GM12878 (cell line): Measurements from ENCODE around the gene RTCA.

Experiments used
- IRF3 ChIP-seq: fragments of 450-650 bp; IDR thresholded peaks from 2 replicates; pipeline ENCODE4 v1.6.1; 2014; ENCODE audit warnings: mild to moderate bottlenecking
- MTA3 ChIP-seq: IDR thresholded peaks from 2 replicates; pipeline ENCODE4 v1.6.1; 2012; ENCODE audit warnings: low read length, inconsistent platforms, borderline replicate concordance
- NFYA ChIP-seq: IDR thresholded peaks from 2 replicates; pipeline ENCODE4 v1.6.1; 2011; ENCODE audit warnings: low read depth, mild to moderate bottlenecking, low read length, improper control_type of control experiment, borderline replicate concordance
- NR2C1 ChIP-seq: fragments of 450-650 bp; IDR thresholded peaks from 2 replicates; pipeline ENCODE4 v1.6.1; 2017; ENCODE audit warnings: antibody characterized with exemption, mild to moderate bottlenecking, moderate library complexity
- SPI1 ChIP-seq: IDR thresholded peaks from 2 replicates; pipeline ENCODE4 v1.6.1; 2011; ENCODE audit warnings: low read depth, mild to moderate bottlenecking, low read length, moderate library complexity, borderline replicate concordance; ENCODE audit not compliant: insufficient read depth
- USF2 ChIP-seq: IDR thresholded peaks from 2 replicates; pipeline ENCODE4 v1.6.1; 2011; ENCODE audit warnings: low read depth, low read length, improper control_type of control experiment, borderline replicate concordance
- TF ChIP-seq, protein P1 (sequence below), 3 experiments: IDR thresholded peaks in 2 of 3; conservative IDR thresholded peaks in 1 of 3; 2 replicates each; pipeline ENCODE4 v1.5.1; 2011; ENCODE audit warnings: low read depth in 3 of 3, low read length in 3 of 3, mild to moderate bottlenecking in 3 of 3, control low read depth in 2 of 3, moderate library complexity in 2 of 3, inconsistent platforms in 1 of 3, mixed read lengths in 1 of 3; ENCODE audit not compliant: control insufficient read depth in 2 of 3, insufficient read depth in 1 of 3; ENCODE audit errors: extremely low read depth in 1 of 3
- TF ChIP-seq, protein P2 (sequence below): fragments of 450-650 bp; IDR thresholded peaks from 2 replicates; pipeline ENCODE4 v1.6.1; 2017; ENCODE audit warnings: mild to moderate bottlenecking, moderate library complexity

DNA sequence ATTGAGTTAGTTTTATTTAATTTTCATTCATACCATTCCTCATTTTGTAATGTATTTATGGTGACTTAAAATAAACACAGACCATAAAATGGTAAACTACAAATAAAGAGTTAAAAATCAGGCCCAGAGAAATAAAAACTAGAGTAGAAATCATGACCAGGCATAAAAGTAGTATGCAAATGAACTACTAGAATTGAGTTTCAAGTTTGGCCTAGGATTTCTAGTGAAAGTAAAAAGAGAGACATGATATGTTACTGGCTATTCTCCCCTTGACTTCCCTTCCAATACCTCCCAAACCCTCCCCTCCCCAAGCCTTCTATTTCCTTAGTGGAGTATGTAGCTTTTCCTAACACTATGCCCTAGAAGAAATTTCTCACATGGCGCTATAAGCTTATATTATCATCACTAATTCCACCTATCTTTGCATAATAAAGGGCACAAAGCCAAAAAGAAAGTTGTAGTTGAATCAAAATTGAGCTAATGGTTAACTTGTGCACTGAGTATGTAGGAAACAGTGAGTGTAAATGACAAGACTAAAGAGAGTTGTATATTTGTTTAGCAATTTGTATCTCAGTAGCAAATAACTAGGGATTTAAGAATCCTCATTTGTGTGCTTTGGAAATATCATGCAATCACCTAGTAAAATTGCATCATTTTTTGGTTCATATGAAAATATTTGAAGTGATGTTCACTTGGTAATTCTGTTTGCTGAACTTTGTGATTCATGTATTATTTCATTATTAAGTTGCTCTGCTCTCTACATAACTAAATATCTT is 56.6 kb downstream of the RTCA start:
- no peak for TF ChIP-seq NFYA
- TF ChIP-seq, protein P1, sequence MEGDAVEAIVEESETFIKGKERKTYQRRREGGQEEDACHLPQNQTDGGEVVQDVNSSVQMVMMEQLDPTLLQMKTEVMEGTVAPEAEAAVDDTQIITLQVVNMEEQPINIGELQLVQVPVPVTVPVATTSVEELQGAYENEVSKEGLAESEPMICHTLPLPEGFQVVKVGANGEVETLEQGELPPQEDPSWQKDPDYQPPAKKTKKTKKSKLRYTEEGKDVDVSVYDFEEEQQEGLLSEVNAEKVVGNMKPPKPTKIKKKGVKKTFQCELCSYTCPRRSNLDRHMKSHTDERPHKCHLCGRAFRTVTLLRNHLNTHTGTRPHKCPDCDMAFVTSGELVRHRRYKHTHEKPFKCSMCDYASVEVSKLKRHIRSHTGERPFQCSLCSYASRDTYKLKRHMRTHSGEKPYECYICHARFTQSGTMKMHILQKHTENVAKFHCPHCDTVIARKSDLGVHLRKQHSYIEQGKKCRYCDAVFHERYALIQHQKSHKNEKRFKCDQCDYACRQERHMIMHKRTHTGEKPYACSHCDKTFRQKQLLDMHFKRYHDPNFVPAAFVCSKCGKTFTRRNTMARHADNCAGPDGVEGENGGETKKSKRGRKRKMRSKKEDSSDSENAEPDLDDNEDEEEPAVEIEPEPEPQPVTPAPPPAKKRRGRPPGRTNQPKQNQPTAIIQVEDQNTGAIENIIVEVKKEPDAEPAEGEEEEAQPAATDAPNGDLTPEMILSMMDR (IDR thresholded peaks at IDR 0.05 in 2 of 3, conservative IDR thresholded peaks at IDR 0.05 in 1 of 3; ENCODE audit: control insufficient read depth in 2 of 3, extremely low read depth in 1 of 3, insufficient read depth in 1 of 3, low read depth in 3 of 3, low read length in 3 of 3) = no peak
- no peak for TF ChIP-seq SPI1
- TF ChIP-seq, protein P2, sequence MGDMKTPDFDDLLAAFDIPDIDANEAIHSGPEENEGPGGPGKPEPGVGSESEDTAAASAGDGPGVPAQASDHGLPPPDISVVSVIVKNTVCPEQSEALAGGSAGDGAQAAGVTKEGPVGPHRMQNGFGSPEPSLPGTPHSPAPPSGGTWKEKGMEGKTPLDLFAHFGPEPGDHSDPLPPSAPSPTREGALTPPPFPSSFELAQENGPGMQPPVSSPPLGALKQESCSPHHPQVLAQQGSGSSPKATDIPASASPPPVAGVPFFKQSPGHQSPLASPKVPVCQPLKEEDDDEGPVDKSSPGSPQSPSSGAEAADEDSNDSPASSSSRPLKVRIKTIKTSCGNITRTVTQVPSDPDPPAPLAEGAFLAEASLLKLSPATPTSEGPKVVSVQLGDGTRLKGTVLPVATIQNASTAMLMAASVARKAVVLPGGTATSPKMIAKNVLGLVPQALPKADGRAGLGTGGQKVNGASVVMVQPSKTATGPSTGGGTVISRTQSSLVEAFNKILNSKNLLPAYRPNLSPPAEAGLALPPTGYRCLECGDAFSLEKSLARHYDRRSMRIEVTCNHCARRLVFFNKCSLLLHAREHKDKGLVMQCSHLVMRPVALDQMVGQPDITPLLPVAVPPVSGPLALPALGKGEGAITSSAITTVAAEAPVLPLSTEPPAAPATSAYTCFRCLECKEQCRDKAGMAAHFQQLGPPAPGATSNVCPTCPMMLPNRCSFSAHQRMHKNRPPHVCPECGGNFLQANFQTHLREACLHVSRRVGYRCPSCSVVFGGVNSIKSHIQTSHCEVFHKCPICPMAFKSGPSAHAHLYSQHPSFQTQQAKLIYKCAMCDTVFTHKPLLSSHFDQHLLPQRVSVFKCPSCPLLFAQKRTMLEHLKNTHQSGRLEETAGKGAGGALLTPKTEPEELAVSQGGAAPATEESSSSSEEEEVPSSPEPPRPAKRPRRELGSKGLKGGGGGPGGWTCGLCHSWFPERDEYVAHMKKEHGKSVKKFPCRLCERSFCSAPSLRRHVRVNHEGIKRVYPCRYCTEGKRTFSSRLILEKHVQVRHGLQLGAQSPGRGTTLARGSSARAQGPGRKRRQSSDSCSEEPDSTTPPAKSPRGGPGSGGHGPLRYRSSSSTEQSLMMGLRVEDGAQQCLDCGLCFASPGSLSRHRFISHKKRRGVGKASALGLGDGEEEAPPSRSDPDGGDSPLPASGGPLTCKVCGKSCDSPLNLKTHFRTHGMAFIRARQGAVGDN = no peak
- TF ChIP-seq USF2 = no peak
- TF ChIP-seq MTA3 = no peak
- no peak for TF ChIP-seq NR2C1
- TF ChIP-seq IRF3 = no peak
